Sigmoid colon (tissue), 7 donors: ENCODE results near the gene POU5F2. TPM values are rescaled to one million over a fixed set of nuclear protein-coding genes. Genes with fewer than 3 reads are reported as not detected.

Experiments used
- DNase-seq: peaks from one replicate; pipeline ENCODE4 v3.0.0-alpha.2; 2019
- H3K27ac ChIP-seq, 4 donors: fragments of 200-600 bp; sonication (generic); one replicate each; pipeline ENCODE4 v1.5.1; 2016 to 2019; ENCODE audit warnings: mild to moderate bottlenecking in 1 of 4
- H3K27me3 ChIP-seq, 3 donors: fragments of 200-600 bp; sonication (generic); one replicate each; pipeline ENCODE4 v1.5.1; 2019; ENCODE audit warnings: mild to moderate bottlenecking in 1 of 3
- H3K36me3 ChIP-seq, 4 donors: fragments of 200-600 bp; sonication (generic); one replicate each; pipeline ENCODE4 v1.5.1; 2016 to 2019
- H3K4me1 ChIP-seq, 4 donors: fragments of 200-600 bp; sonication (generic); one replicate each; pipeline ENCODE4 v1.5.1; 2017 to 2019
- H3K4me3 ChIP-seq, 4 donors: fragments of 200-600 bp; sonication (generic); one replicate each; pipeline ENCODE4 v1.5.1; 2017 to 2019; ENCODE audit warnings: mild to moderate bottlenecking in 2 of 4, moderate library complexity in 1 of 4
- H3K9me3 ChIP-seq, 4 donors: fragments of 200-600 bp in 3 of 4; sonication (generic) in 3 of 4; one replicate each; pipeline versions ENCODE4 v1.5.1 to v1.6.1; 2013 to 2019
- CTCF ChIP-seq, 4 experiments: fragments of 450-650 bp in 3 of 4; fragments of 200-600 bp in 1 of 4; IDR thresholded peaks; one replicate each; pipeline ENCODE4 v1.5.1; 2016 to 2019; ENCODE audit warnings: antibody characterized with exemption in 4 of 4, mild to moderate bottlenecking in 3 of 4, moderate library complexity in 2 of 4
- EP300 ChIP-seq, 4 donors: sonication (generic); formaldehyde crosslinking; IDR thresholded peaks; one replicate each; pipeline ENCODE4 v1.6.1; 2017; ENCODE audit warnings: antibody characterized with exemption in 4 of 4
- POLR2A ChIP-seq, 2 donors: fragments of 450-650 bp; IDR thresholded peaks; one replicate each; pipeline ENCODE4 v1.6.1; 2016; ENCODE audit warnings: antibody characterized with exemption in 2 of 2, mild to moderate bottlenecking in 2 of 2, moderate library complexity in 2 of 2
- POLR2AphosphoS5 ChIP-seq, 4 donors: sonication (generic); formaldehyde crosslinking; IDR thresholded peaks; one replicate each; pipeline ENCODE4 v1.6.1; 2017; ENCODE audit warnings: antibody characterized with exemption in 4 of 4
- WGBS, 2 donors: extraction: QIAGEN DNeasy Blood & Tissue Kit; methylation state at CpG; one replicate each; pipeline ENCODE4 v1.1.7; 2013; 5-methylcytosine and 5-hydroxymethylcytosine counted together
- intact Hi-C: fragments of 100-400 bp; cut with DNase I; formaldehyde crosslinking; loops from one replicate; pipeline ENCODE4 v1.15.1; 2023
- polyA plus RNA-seq, 3 donors: library from polyadenylated mRNA; stranded (reverse); fragments of 200-250 nt; gene quantifications; one replicate each; pipeline ENCODE4 v1.2.3, GENCODE V29; 2013
- total RNA-seq, 4 donors: library from RNA; depleted of rRNA; stranded (reverse); fragments of >200 nt; gene quantifications; one replicate each; pipeline ENCODE4 v1.1.0, GENCODE V29; 2016
- donor health status: healthy with polysubstance abuse.
- donor health status: Bipolar disorder and iron deficiency.
- donor health status: healthy.

The POU5F2 gene
- total and polyA plus RNA-seq, 7 donors = under 0.01 to 6.1 (median 2.8) TPM; not detected in 1

DNA sequence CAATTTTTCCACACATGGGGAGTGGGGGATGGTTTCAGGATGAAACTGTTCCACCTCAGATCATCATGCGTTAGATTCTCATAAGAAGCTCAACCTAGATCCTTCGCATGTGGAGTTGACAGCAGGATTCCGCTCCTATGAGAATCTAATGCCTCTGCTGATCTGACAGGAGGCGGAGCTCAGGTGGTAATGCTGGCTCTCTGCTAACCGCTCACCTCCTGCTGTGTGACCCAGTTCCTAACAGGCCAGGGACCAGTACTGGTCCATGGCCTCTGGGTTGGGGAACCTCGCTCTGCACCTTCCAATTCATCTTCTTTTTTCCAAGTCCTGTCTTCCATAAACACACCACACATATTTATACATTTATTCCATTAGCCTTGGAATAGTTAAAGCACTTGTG, 33.0 kb downstream of the POU5F2 start:
- TF ChIP-seq EP300 (IDR thresholded peaks at IDR 0.05) = no peak
- TF ChIP-seq POLR2AphosphoS5 (IDR thresholded peaks at IDR 0.05) = no peak
- no peak for TF ChIP-seq CTCF (IDR thresholded peaks at IDR 0.05)
- TF ChIP-seq POLR2A (IDR thresholded peaks at IDR 0.05) = no peak
- Histone ChIP-seq H3K4me1 (no peaks in the 10 kb centered on the region), H3K27me3 (no peaks in the 10 kb centered on the region), H3K4me3 (no peak overlapping the region), H3K27ac (no peak overlapping the region), H3K9me3 (peaks cover 0 to 4% (median 2%) of the 10 kb centered on the region in 4 donors), H3K36me3 (no peaks in the 10 kb centered on the region)
- DNase-seq = no peak
- WGBS, 2 donors = 97 to 98% methylated on average over 6 of the region's 6 CpGs
- intact Hi-C loops = no loop called here

- Histone ChIP-seq H3K27me3 (no peaks in the 10 kb centered on the region), H3K9me3 (no peaks in the 10 kb centered on the region), H3K4me1 (no peaks in the 10 kb centered on the region), H3K27ac (no peak overlapping the region), H3K36me3 (no peaks in the 10 kb centered on the region), H3K4me3 (no peak overlapping the region)
- intact Hi-C loops = no loop called here
- DNase-seq = no peak
- WGBS, 2 donors = 95 to 97% methylated on average over 1 of the region's 1 CpG
- TF ChIP-seq POLR2A (IDR thresholded peaks at IDR 0.05) = no peak
- TF ChIP-seq EP300 (IDR thresholded peaks at IDR 0.05) = no peak
- TF ChIP-seq POLR2AphosphoS5 (IDR thresholded peaks at IDR 0.05) = no peak
- TF ChIP-seq CTCF (IDR thresholded peaks at IDR 0.05) = no peak
Measured at GRCh38 chr5:93705896-93706295, 35.5 kb downstream of the POU5F2 start.

DNA sequence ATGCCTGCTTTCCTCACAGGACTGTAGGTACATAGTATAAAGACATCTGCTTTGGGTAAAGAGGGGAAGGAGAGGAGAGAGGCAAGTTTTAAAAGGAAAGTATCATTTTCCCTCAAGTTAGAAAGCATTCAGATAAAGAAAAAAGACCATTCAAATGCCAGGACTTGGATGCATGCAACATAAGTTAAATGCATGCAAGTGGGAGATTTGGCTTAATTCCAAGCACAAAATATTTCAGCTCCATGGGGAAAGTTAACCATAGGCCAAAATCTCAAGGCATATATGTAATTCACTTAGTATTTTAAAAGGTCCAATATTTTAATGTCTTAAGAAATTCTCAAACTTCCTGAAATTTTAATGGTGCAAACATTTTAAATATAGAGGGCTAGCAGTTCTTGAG, 36.4 kb downstream of the POU5F2 start:
- Histone ChIP-seq H3K9me3 (no peaks in the 10 kb centered on the region), H3K36me3 (no peaks in the 10 kb centered on the region), H3K27me3 (no peaks in the 10 kb centered on the region), H3K4me3 (no peak overlapping the region), H3K27ac (no peak overlapping the region), H3K4me1 (no peaks in the 10 kb centered on the region)
- TF ChIP-seq CTCF (IDR thresholded peaks at IDR 0.05) (no peak), POLR2AphosphoS5 (IDR thresholded peaks at IDR 0.05) (no peak), POLR2A (IDR thresholded peaks at IDR 0.05) (no peak), EP300 (IDR thresholded peaks at IDR 0.05) (no peak)
- intact Hi-C loops = no loop called here
- DNase-seq = no peak

GRCh38 chr5:93691997-93692396, 49.4 kb downstream of the POU5F2 start:
- no peaks in the 10 kb centered on the region for H3K4me1 ChIP-seq
- H3K9me3 ChIP-seq = no peaks in the 10 kb centered on the region
- intact Hi-C loops = no loop called here
- 83 to 93% methylated on average over 4 of the region's 4 CpGs for WGBS, 2 donors
- H3K36me3 ChIP-seq = no peaks in the 10 kb centered on the region
- TF ChIP-seq POLR2AphosphoS5 (IDR thresholded peaks at IDR 0.05) = no peak
- TF ChIP-seq POLR2A (IDR thresholded peaks at IDR 0.05) = no peak
- TF ChIP-seq CTCF (IDR thresholded peaks at IDR 0.05) = no peak
- TF ChIP-seq EP300 (IDR thresholded peaks at IDR 0.05) = no peak
- no peaks in the 10 kb centered on the region for H3K27me3 ChIP-seq
- DNase-seq = no peak
- no peak overlapping the region for H3K27ac ChIP-seq
- no peak overlapping the region for H3K4me3 ChIP-seq

Other genes starting within 250 kb of the POU5F2 start
- 10 to 100 TPM in 1 of 4 donors, 1 to 10 TPM in 3; 6.7 to 15.2 (median 9.1) TPM for gene NR2F1-AS1, start 160.4 kb downstream of the POU5F2 start, total RNA-seq
- 1 to 10 TPM; 1.4 to 9.0 (median 3.2) TPM for gene NR2F1-AS1, start 160.4 kb downstream of the POU5F2 start, polyA plus RNA-seq
- 10 to 100 TPM; 16.3 to 24.1 (median 17.5) TPM for gene NR2F1, start 158.4 kb downstream of the POU5F2 start, total RNA-seq
- 1 to 10 TPM; 1.4 to 8.4 (median 7.6) TPM for gene NR2F1, start 158.4 kb downstream of the POU5F2 start, polyA plus RNA-seq